Measurements from ENCODE around the gene PKNOX1.

- TF ChIP-seq ZNF274 (IDR thresholded peaks at IDR 0.05; ENCODE audit: low read depth, low read length) (no peak), SUZ12 (IDR thresholded peaks at IDR 0.05; ENCODE audit: extremely low read depth, insufficient read depth, insufficient read length) (no peak), YY1 (IDR thresholded peaks at IDR 0.05; ENCODE audit: insufficient read depth, insufficient read length) (no peak)
Observed at GRCh38 chr21:43001316-43001715, 27.0 kb downstream of the PKNOX1 start.

Measured in NT2/D1 (cell line).